Fibroblast of villous mesenchyme (primary cell): ENCODE measurements around the gene NR2F1-AS1. TPM values are rescaled to one million over a fixed set of nuclear protein-coding genes. Genes with fewer than 3 reads are reported as not detected.

Experiments used
- DNase-seq: peaks from one replicate; pipeline ENCODE4 v3.0.0-alpha.2; 2010; ENCODE audit warnings: low read depth
- H3K4me3 ChIP-seq: 2 replicates; pipeline ENCODE4 v1.5.1; 2011; ENCODE audit warnings: low read depth, mild to moderate bottlenecking, low read length
- total RNA-seq: library from RNA; depleted of rRNA; stranded (reverse); fragments of >200 nt; gene quantifications from 2 replicates; pipeline ENCODE4 v1.2.3, GENCODE V29; 2012
- TF ChIP-seq, protein P1 (sequence below): IDR thresholded peaks from 2 replicates; pipeline ENCODE4 v1.5.1; 2012; ENCODE audit warnings: low read depth, mild to moderate bottlenecking, low read length; ENCODE audit not compliant: insufficient read depth

Gene NR2F1-AS1
- total RNA-seq, 1 donor: 27.6 TPM

DNA sequence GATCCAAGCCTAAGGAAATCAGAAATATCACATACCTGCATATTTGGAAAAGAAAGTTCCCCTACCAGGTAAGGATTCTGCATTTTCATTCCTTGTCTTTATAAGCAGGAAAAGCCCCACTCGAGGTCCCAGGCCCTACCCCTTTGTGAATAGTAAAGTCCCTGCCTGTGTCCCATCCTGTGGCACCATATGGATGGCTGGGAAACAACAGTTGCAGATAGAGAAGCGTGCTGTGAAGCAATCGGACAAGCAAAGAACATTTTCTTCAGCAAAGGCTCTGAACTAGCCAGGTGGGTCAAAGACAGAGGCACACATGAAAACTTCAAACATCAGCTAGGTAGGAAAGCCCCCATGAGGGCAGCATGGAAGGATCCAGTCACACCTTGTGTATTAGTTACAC, 169.3 kb downstream of the NR2F1-AS1 start:
- DNase-seq: no peak
- TF ChIP-seq, protein P1, sequence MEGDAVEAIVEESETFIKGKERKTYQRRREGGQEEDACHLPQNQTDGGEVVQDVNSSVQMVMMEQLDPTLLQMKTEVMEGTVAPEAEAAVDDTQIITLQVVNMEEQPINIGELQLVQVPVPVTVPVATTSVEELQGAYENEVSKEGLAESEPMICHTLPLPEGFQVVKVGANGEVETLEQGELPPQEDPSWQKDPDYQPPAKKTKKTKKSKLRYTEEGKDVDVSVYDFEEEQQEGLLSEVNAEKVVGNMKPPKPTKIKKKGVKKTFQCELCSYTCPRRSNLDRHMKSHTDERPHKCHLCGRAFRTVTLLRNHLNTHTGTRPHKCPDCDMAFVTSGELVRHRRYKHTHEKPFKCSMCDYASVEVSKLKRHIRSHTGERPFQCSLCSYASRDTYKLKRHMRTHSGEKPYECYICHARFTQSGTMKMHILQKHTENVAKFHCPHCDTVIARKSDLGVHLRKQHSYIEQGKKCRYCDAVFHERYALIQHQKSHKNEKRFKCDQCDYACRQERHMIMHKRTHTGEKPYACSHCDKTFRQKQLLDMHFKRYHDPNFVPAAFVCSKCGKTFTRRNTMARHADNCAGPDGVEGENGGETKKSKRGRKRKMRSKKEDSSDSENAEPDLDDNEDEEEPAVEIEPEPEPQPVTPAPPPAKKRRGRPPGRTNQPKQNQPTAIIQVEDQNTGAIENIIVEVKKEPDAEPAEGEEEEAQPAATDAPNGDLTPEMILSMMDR: no peak
- H3K4me3 ChIP-seq: no peak overlapping the region

DNA sequence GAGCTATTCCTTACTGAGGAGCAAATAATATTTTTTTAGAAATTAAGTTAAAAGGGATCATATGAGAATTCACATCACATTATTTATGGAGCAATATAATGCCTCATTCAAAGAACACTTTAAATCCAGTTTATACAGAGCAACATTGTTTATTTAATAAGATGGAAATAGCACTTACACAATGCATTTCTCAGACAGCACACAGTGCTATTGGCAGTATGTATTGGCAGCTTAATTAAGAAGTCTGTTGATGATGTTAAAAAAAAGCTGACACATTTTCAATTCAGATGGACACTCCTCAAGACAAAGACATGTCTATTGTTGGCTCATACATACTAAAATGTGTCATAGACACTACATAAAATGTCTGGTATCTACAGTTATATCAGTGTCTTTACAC, 171.3 kb downstream of the NR2F1-AS1 start:
- TF ChIP-seq, protein P1: no peak
- no peak for DNase-seq
- no peak overlapping the region for H3K4me3 ChIP-seq

DNA sequence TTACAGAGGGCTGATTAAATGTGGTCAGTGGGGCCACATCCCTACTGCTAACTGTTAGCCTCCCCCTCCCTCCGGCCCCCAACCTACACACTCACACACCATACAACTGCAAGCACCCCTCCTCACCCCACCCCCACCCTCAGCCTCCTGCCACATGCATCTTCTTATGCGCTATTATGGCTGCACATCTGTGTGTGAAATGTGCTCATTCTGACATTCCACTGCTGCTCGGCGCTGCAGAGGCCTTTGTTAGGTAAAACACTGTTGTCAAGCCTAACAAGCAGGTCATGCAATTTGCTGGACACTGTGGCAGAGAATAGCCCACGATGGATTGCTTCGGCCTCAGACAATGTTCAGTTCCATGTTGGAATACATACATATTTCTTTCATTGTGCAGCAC, 173.6 kb downstream of the NR2F1-AS1 start:
- DNase-seq: no peak
- TF ChIP-seq, protein P1: no peak
- no peak overlapping the region for H3K4me3 ChIP-seq

DNA sequence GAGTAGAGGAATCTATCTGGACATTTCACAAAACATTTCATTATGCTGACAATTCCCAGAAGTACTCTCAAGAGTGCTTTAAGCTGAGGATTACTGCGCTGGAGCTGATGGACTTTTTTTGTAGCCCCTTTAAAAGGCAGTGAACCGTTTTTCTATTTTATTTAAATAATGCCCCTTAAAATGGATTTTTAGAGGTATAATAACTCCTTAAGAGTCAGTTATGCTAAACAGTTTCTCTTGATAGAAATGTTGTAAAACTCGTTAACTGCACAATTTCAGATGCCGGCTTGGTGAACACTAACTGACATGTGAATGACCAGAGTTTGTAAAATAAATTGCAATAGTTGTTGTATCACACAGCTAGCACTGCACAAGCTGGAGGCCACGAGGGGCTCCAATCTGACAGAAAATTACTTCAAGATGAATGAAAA, 174.0 kb downstream of the NR2F1-AS1 start:
- no peak overlapping the region for H3K4me3 ChIP-seq
- TF ChIP-seq, protein P1: no peak
- no peak for DNase-seq

DNA sequence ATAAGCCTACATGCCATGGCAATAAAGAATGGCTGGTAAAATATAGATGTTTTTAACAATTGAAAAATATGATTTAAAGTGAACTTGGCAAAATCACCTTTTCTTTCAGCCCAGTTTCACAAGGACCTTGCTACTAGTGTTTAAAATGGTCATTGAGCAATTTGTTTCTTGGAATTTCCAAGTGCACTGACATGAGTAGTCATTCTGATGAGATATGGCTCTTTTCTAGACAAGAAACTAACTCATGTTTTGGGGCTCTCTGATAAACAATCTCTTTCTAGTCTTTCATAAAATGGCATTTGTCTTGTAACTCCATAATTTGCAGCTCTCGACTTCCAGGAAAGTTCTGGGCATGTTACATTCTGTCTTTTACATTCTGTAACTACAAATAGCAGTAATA, 176.8 kb downstream of the NR2F1-AS1 start:
- TF ChIP-seq, protein P1: no peak
- H3K4me3 ChIP-seq: no peak overlapping the region
- DNase-seq: peak; percentile 33

DNA sequence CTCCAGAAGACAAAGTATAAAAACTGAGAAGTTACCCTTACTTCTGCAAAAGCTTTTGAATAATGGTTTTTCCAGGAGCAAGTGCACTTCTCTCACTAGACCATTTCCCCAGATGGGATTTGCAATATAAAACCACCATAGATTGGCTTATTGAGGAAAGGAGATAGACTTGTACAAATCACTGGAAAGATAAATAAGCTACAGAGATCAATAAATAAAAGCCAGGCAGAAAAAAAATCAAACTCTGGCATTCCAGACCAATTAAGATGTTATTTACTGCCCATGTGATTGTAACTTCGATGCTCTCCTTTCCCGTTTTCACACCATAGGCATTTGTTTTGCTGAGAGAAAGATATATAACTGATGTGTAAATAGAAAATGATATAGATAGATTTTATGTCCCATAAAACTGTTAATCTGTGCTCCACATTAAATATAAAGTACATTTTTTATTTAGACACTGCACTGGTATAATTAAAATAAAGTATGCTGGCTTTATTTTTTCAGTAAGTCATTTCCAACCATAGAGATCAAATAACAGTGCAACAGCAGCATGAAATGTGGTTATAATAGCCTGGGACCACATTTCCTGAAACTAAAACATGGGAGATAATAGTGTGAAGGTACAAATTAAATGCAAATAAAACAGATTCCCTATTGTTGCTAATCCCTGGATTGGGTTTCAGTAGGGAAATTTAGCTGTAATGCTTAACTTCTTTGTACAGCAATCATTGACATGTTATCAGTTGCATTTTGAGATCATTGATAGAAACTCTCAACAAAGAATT, 177.7 kb downstream of the NR2F1-AS1 start:
- H3K4me3 ChIP-seq: no peak overlapping the region
- TF ChIP-seq, protein P1: no peak
- DNase-seq: no peak

DNA sequence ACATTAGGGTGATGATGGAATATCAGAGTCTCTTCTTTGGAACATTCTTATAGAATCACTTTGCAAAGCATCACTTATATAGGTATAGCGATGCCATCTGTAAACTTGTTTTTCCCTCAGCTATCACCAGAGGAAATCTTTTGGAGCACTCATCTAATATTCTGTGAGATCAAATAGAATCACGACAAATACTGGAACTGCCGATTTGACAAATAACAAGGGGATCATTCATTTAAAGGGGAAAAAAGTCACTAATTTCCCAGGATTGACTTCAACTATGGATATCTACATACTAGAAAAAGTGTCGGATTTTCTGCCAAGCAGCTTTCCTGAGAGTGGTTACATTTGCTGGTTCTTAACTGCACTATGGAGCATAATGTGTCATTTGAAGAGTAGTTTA, 178.6 kb downstream of the NR2F1-AS1 start:
- TF ChIP-seq, protein P1: no peak
- no peak for DNase-seq
- H3K4me3 ChIP-seq: no peak overlapping the region
